Trophoblast cell (in vitro differentiated cells and primary cell): ENCODE results near the gene LGR5.

ENCODE experiments used
- DNase-seq, 2 donors: peaks; one replicate each; pipeline ENCODE4 v3.0.0-alpha.2; 2016
- H2AFZ ChIP-seq: 2 replicates; pipeline ENCODE4 v1.6.1; 2013; ENCODE audit warnings: low read length, moderate library complexity, mild to moderate bottlenecking; ENCODE audit not compliant: insufficient read depth, poor library complexity
- H2AK5ac ChIP-seq: 2 replicates; pipeline ENCODE4 v1.6.1; 2013; ENCODE audit warnings: mild to moderate bottlenecking, low read length
- H2BK120ac ChIP-seq: 2 replicates; pipeline ENCODE4 v1.6.1; 2013; ENCODE audit warnings: low read length, mild to moderate bottlenecking, moderate library complexity; ENCODE audit not compliant: insufficient read depth, poor library complexity
- H2BK12ac ChIP-seq: 2 replicates; pipeline ENCODE4 v1.6.1; 2013; ENCODE audit warnings: mild to moderate bottlenecking, low read length, moderate library complexity
- H2BK5ac ChIP-seq: 2 replicates; pipeline ENCODE4 v1.6.1; 2013; ENCODE audit warnings: low read length, low read depth, moderate library complexity, mild to moderate bottlenecking; ENCODE audit not compliant: poor library complexity
- H3K14ac ChIP-seq: 2 replicates; pipeline ENCODE4 v1.6.1; 2013; ENCODE audit warnings: mild to moderate bottlenecking, low read length
- H3K18ac ChIP-seq: 2 replicates; pipeline ENCODE4 v1.6.1; 2013; ENCODE audit warnings: mild to moderate bottlenecking, low read length
- H3K23ac ChIP-seq: 2 replicates; pipeline ENCODE4 v1.6.1; 2013; ENCODE audit warnings: low read length
- H3K27ac ChIP-seq: 2 replicates; pipeline ENCODE4 v1.5.1; 2013; ENCODE audit warnings: low read depth, mild to moderate bottlenecking, inconsistent platforms, low read length, moderate library complexity
- H3K27me3 ChIP-seq: 2 replicates; pipeline ENCODE4 v1.6.1; 2013; ENCODE audit warnings: inconsistent platforms, mild to moderate bottlenecking, low read length, moderate library complexity; ENCODE audit not compliant: insufficient read depth
- H3K36me3 ChIP-seq, 2 experiments: 1 replicate in 1 of 2; 2 replicates in 1 of 2; pipeline ENCODE4 v1.6.1; 2013; ENCODE audit warnings: low read length in 2 of 2, mild to moderate bottlenecking in 2 of 2, moderate library complexity in 1 of 2; ENCODE audit not compliant: insufficient read depth in 2 of 2, control insufficient read depth in 1 of 2
- H3K4ac ChIP-seq: 2 replicates; pipeline ENCODE4 v1.6.1; 2013; ENCODE audit warnings: low read depth, mild to moderate bottlenecking, low read length, moderate library complexity
- H3K4me1 ChIP-seq, 2 experiments: 1 replicate in 1 of 2; 2 replicates in 1 of 2; pipeline ENCODE4 v1.6.1; 2013; ENCODE audit warnings: low read length in 2 of 2, mild to moderate bottlenecking in 2 of 2, moderate library complexity in 1 of 2; ENCODE audit not compliant: insufficient read depth in 2 of 2, control insufficient read depth in 1 of 2
- H3K4me2 ChIP-seq: 2 replicates; pipeline ENCODE4 v1.6.1; 2013; ENCODE audit warnings: inconsistent platforms, mild to moderate bottlenecking, low read length, moderate library complexity
- H3K4me3 ChIP-seq: 2 replicates; pipeline ENCODE4 v1.5.1; 2013; ENCODE audit warnings: mild to moderate bottlenecking, low read depth, low read length, inconsistent platforms
- H3K79me1 ChIP-seq: one replicate; pipeline ENCODE4 v1.6.1; 2013; ENCODE audit warnings: low read length
- H3K79me2 ChIP-seq: 2 replicates; pipeline ENCODE4 v1.6.1; 2013; ENCODE audit warnings: low read length, mild to moderate bottlenecking; ENCODE audit not compliant: control insufficient read depth, insufficient read depth, poor library complexity
- H3K9ac ChIP-seq: 2 replicates; pipeline ENCODE4 v1.6.1; 2013; ENCODE audit warnings: mild to moderate bottlenecking, low read length
- H3K9me3 ChIP-seq: 2 replicates; pipeline ENCODE4 v1.6.1; 2013; ENCODE audit warnings: low read depth, mild to moderate bottlenecking, control low read depth, inconsistent platforms, low read length; ENCODE audit not compliant: insufficient read depth
- H4K12ac ChIP-seq: 2 replicates; pipeline ENCODE4 v1.6.1; 2013; ENCODE audit warnings: low read depth, mild to moderate bottlenecking, low read length, moderate library complexity
- H4K8ac ChIP-seq: 2 replicates; pipeline ENCODE4 v1.6.1; 2013; ENCODE audit warnings: low read depth, mild to moderate bottlenecking, low read length, moderate library complexity
- H4K91ac ChIP-seq: one replicate; pipeline ENCODE4 v1.6.1; 2013; ENCODE audit warnings: low read depth, mild to moderate bottlenecking, low read length, moderate library complexity
- WGBS: extraction: QIAGEN DNeasy Blood & Tissue Kit; methylation state at CpG from one replicate; pipeline ENCODE4 v1.1.7; 2013; ENCODE audit warnings: missing lambda C conversion rate; ENCODE audit not compliant: insufficient read length, insufficient coverage; ENCODE audit errors: extremely low coverage; 5-methylcytosine and 5-hydroxymethylcytosine counted together

Gene LGR5

DNA sequence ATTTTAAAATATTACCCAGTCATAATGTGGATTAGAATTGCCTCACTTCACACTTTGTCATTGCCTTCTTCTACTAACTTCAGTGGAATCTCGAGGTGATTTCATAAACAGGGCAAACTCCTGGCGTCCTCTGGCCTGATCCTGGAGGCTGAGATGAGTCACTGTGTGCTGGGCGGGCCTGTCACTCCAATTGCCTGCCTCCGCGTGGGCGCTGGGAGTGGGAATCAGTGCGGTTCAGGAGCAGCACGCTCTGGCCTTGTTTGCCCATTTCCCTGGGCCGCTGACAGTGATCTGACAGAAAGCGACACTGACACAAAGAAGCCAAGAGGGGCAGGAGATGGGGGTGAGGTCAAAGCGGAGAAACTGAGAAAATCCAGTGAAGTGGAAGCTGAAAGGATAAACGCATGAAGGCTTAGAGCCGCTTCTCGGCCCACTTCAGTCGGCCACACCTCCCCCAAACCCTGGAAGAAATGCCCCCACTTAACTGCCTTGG lies 29.7 kb downstream of the LGR5 start:
- Histone ChIP-seq H4K12ac (no peak overlapping the region), H3K79me2 (no peaks in the 10 kb centered on the region), H3K18ac (no peak overlapping the region), H3K9ac (no peak overlapping the region), H2BK12ac (no peak overlapping the region), H4K91ac (no peak overlapping the region), H2AK5ac (no peak overlapping the region), H2AFZ (no peak overlapping the region), H4K8ac (no peak overlapping the region), H3K27ac (no peak overlapping the region), H3K27me3 (no peaks in the 10 kb centered on the region), H3K9me3 (no peaks in the 10 kb centered on the region), H3K23ac (no peak overlapping the region), H2BK120ac (no peak overlapping the region), H3K4me3 (no peak overlapping the region), H3K14ac (no peak overlapping the region), H3K36me3 (no peaks in the 10 kb centered on the region), H2BK5ac (no peak overlapping the region), H3K4ac (no peak overlapping the region), H3K79me1 (no peaks in the 10 kb centered on the region), H3K4me2 (no peak overlapping the region), H3K4me1 (no peaks in the 10 kb centered on the region)
- no CpG with 5 or more reads among the region's 15 CpGs for WGBS
- DNase-seq: peak; percentile 75 to 87

GRCh38 chr12:71472441-71472911 lies 32.9 kb downstream of the LGR5 start:
- WGBS: no CpG with 5 or more reads among the region's 2 CpGs
- H3K4ac ChIP-seq: no peak overlapping the region

DNA sequence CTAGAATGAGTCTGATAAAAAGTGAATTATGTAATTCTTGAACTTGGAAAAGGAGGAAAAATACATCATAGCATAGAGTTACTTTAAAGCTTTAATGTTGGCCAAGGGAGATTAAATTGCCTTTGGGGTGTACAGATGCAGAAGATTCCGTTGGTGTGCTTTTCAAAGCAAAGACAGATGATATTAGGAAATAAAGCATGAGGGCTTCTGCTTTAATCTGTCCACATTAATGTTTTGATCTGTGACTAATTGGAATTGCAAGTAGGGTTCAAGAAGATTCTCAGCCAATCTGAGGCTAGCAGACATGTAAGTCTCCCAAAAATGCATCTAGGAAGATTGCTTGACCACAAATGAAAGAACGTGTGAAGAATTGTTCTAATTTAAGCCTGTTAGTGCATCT lies 35.2 kb downstream of the LGR5 start:
- no peak overlapping the region for H3K4me2 ChIP-seq
- H2AFZ ChIP-seq: no peak overlapping the region
- H3K9me3 ChIP-seq: no peaks in the 10 kb centered on the region
- H3K36me3 ChIP-seq: no peaks in the 10 kb centered on the region
- no peaks in the 10 kb centered on the region for H3K79me1 ChIP-seq
- H4K91ac ChIP-seq: no peak overlapping the region
- H2AK5ac ChIP-seq: no peak overlapping the region
- H3K23ac ChIP-seq: no peak overlapping the region
- no peak overlapping the region for H3K14ac ChIP-seq
- no peaks in the 10 kb centered on the region for H3K79me2 ChIP-seq
- H2BK5ac ChIP-seq: no peak overlapping the region
- H4K8ac ChIP-seq: no peak overlapping the region
- no peak overlapping the region for H2BK120ac ChIP-seq
- WGBS: no CpG with 5 or more reads among the region's 2 CpGs
- H3K4me3 ChIP-seq: no peak overlapping the region
- H3K27ac ChIP-seq: no peak overlapping the region
- H3K4ac ChIP-seq: no peak overlapping the region
- no peaks in the 10 kb centered on the region for H3K27me3 ChIP-seq
- no peak overlapping the region for H3K18ac ChIP-seq
- no peak for DNase-seq
- H3K9ac ChIP-seq: no peak overlapping the region
- H4K12ac ChIP-seq: no peak overlapping the region
- H3K4me1 ChIP-seq: no peaks in the 10 kb centered on the region
- H2BK12ac ChIP-seq: no peak overlapping the region

More at GRCh38 chr12:71472441-71472911, 32.9 kb downstream of the LGR5 start:
- Histone ChIP-seq H3K79me1 (no peaks in the 10 kb centered on the region), H4K8ac (no peak overlapping the region), H2AK5ac (no peak overlapping the region), H3K4me2 (no peak overlapping the region), H3K9me3 (no peaks in the 10 kb centered on the region), H4K91ac (no peak overlapping the region), H4K12ac (no peak overlapping the region), H3K23ac (no peak overlapping the region), H3K27me3 (no peaks in the 10 kb centered on the region), H3K9ac (no peak overlapping the region), H3K79me2 (no peaks in the 10 kb centered on the region), H3K27ac (no peak overlapping the region), H3K36me3 (no peaks in the 10 kb centered on the region), H2BK120ac (no peak overlapping the region), H2AFZ (no peak overlapping the region), H3K18ac (no peak overlapping the region), H3K4me1 (no peaks in the 10 kb centered on the region), H3K4me3 (no peak overlapping the region), H2BK5ac (no peak overlapping the region), H2BK12ac (no peak overlapping the region), H3K14ac (no peak overlapping the region)
- DNase-seq: peak; percentile 3 to 65

DNA sequence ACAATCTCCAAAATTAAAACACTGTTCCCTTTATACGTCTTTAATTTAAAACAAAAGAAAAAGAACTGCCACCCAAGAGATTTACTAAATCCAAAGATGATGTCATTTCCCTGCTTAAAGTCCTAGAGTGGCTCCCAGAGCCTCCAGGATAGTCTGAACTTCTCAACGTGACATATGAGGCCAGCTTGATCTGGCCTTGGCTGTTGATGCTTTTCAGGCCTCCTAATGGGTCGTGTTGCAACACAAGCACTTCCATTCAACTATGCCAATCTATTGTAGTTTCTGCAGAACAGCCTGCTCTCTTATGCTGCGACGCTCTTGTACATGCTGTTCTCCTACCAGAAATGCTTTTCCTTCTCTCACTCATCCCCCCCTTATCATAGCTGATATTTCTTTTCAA lies 35.7 kb downstream of the LGR5 start:
- Histone ChIP-seq H3K14ac (no peak overlapping the region), H3K18ac (no peak overlapping the region), H2BK12ac (no peak overlapping the region), H4K91ac (no peak overlapping the region), H3K4me3 (no peak overlapping the region), H2BK120ac (no peak overlapping the region), H2AK5ac (no peak overlapping the region), H3K9ac (no peak overlapping the region), H3K27ac (no peak overlapping the region), H2BK5ac (no peak overlapping the region), H3K9me3 (no peaks in the 10 kb centered on the region), H2AFZ (no peak overlapping the region), H3K4ac (no peak overlapping the region), H4K12ac (no peak overlapping the region), H3K4me1 (no peaks in the 10 kb centered on the region), H4K8ac (no peak overlapping the region), H3K27me3 (no peaks in the 10 kb centered on the region), H3K4me2 (no peak overlapping the region), H3K79me1 (no peaks in the 10 kb centered on the region), H3K23ac (no peak overlapping the region), H3K79me2 (no peaks in the 10 kb centered on the region), H3K36me3 (no peaks in the 10 kb centered on the region)
- no CpG with 5 or more reads among the region's 5 CpGs for WGBS
- DNase-seq: no peak
